HuH-7 (cell line): ENCODE data around the gene NMT2.

ENCODE experiments used
- DNase-seq: peaks from one replicate; pipeline ENCODE4 v3.0.0; 2011; ENCODE audit warnings: low spot score

NMT2 gene

GRCh38 chr10:15181576-15182156 lies 13.2 kb upstream of the NMT2 start:
- no peak for DNase-seq

DNA sequence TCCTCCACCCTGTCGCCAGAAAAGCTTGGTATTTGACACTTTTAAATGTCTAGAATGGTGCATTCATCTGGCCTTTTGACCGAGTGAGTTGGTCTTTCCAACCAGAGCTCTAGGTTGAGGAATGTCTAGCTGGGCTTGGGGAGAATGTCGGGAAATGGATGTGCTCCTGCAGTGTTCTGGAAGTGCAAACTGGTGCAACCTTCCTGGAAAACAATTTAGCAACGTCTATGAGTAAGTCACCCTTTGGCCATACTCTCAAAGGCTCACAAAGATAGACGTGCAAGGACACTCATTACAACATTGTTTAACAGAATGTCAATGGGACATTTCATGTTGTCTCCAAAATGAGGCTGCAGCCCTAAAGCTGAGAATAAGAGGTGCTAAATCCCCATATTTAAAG lies 12.2 kb upstream of the NMT2 start:
- DNase-seq: no peak

- no peak for DNase-seq
These were observed 7.8 kb upstream of the NMT2 start for GRCh38 chr10:15176269-15176668.

GRCh38 chr10:15175587-15175986 lies 7.1 kb upstream of the NMT2 start:
- DNase-seq: no peak

DNA sequence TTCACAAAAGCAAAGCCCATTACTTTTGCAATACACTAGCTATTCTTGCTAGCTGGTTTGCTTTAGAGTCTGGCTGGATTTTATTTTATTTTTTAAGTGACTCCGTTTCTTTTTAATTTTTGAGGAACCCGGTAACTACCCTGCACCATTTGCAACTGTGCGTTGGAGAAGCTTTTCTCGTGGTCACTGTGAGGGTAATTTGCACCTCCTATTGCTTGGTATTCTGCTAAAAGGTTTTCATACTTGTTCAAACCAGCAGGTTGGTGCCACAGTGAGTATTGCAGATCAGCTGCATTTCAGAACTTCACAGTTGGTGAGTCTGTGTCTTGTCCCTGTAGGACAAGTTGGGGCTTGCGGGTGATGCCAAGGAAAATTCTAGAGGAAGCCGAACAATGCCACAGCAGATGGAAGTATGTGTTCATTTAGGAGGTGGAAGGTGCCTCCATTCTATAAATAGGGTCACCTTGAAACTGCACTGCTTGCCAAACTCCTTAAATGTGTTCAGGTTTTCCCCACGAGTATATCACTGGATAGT lies 3.9 kb upstream of the NMT2 start:
- DNase-seq: no peak

- DNase-seq: no peak
These were observed 1.3 kb upstream of the NMT2 start for GRCh38 chr10:15169555-15170401.

- peak; percentile 95 for DNase-seq
These were observed 477 bp upstream of the NMT2 start for GRCh38 chr10:15168786-15169554.

DNA sequence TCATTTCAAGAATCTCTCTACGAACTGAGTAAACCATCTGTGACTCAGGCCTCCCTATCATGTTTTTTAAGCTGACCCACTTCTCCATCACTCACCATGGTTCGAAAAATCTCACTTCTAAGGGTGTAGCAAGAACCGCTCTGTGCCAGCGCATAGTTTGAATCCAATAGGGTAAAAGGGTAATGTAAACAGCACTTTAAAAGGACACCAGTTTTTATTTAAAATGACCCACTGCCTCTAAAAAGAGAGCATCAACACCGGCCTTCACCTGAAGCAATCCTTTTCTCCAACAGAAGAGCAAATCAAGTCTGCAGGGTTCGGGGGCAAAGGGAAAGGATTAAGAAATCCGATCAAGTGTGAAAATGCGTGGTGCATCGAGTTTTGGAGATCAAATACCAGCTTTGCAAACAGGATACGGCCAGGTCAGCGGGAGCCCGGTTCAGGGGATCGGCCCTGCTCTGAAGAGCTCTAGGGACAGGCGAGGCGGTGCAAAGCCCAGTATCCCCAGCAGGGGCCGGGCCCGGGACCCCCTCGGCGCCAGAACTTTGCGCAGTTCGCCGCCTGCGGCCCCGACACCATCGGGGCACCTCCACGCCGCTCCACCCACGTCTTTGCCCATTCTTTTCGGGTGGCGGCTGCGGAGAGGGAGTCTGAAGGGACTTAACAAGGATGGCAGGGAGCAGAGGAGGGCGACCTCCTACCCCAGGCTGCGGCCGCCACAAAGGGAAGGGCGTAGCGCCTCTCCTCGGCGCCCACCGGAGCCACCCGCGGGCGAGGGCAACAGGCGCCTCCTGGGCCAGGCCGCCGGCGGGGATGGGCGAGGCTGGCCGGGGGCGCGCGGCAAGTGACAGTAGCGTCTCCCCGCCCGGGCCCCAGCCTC lies 842 bp downstream of the NMT2 start:
- DNase-seq: peak; percentile 71

DNA sequence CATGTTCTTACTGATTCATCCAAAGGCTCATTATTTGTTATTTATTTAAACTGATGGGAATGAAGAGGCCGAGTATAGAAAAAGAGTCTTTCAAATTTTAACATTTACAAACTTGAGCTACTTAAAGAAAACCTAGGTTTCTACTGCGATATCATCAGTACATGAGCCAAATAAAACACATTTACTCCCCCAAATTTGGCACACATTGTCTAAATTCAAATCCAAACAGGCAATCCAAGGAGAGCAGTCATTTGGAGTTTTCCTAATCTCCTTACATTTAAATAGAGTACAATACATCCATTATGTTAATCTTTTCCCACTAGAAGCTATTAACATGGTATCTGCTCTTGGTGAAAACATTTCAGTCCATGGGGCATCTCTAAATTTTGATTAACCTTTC lies 2.2 kb downstream of the NMT2 start:
- no peak for DNase-seq

- no peak for DNase-seq
These were observed 5.2 kb downstream of the NMT2 start for GRCh38 chr10:15163253-15163828.

DNA sequence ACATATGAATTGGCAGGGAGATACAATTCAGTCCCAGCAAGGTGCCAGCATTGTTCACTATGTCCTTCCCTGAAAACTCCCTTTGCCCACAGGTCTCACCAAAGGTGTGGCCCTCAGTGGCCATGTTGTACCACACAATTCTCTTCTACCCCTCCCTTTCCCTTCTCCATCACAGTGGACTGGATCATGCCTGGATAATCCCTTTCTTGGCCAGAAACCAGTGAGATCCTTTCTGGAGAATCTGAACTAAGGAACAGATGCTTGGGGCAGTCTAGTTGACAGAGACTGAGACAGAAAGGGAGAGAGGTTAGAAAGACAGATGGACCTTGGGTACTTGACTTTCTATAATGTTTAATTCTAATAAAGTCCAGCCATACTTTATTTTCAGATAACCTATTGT lies 9.5 kb downstream of the NMT2 start:
- DNase-seq: no peak

DNA sequence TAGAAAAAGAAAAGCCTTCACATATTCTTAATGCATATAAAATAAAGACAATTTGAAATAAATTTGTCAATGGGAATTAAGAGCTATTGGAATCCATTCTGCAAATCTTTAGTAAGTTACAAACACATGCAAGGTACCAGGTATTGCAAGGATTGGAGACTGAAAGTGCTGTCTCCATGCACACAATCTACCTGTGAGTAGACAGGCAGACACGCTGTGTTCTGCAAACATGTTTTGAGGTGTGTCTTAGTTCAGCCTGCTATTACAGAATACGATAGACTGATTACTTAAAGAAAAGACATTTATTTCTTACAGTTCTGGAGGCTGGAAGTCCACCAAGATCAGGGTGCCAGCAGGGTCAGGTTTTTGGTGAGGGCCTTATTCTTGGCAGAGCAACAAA lies 10.0 kb downstream of the NMT2 start:
- no peak for DNase-seq

DNA sequence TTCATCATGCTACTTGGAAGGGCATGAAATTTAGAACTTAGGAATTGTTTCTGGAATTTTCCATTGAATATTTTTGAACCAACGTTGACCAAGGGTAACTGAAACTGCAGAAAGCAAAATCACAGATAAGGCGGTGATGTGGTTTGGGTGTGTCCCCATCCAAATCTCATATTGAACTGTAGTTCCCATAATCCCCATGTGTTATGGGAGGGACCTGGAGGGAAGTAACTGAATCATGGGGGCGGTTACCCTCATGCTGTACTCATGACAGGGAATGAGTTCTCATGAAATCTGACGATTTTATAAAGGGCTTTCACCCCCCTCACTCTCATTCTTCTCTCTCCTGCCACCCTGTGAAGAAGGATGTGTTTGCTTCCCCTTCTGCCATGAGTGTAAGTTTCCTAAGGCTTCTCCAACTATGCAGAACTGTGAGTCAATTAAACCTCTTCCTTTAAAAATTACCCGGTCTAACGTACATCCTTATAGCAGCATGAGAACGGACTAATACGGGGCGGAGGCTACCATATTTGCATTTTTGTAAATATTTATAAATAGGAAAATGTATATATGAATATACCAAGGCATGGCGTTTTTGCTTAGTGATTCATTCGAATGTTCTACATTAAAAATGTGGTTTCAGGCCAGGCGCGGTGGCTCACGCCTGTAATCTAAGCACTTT lies 12.4 kb downstream of the NMT2 start:
- DNase-seq: no peak

- DNase-seq: no peak
These were observed 15.9 kb downstream of the NMT2 start for GRCh38 chr10:15152556-15152955.

DNA sequence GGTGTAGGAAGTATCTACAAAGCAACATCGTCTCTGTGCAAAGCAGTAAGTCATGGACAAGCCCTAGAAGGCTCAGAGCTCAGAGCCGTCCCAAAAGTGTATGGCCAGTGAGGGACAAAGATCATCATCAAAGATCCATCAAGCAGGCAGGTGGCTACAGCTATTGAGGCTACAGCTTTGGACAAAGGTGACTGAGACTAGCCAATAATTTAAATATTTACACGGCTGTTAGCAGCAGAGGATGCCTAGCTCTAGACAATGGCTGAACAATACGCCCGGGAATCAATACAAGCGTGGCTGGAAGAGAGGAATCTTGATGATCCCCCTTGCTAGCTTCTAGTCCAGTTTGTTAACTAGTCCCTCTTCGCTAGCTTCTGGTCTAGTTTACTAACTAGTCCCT lies 17.9 kb downstream of the NMT2 start:
- DNase-seq: no peak

DNA sequence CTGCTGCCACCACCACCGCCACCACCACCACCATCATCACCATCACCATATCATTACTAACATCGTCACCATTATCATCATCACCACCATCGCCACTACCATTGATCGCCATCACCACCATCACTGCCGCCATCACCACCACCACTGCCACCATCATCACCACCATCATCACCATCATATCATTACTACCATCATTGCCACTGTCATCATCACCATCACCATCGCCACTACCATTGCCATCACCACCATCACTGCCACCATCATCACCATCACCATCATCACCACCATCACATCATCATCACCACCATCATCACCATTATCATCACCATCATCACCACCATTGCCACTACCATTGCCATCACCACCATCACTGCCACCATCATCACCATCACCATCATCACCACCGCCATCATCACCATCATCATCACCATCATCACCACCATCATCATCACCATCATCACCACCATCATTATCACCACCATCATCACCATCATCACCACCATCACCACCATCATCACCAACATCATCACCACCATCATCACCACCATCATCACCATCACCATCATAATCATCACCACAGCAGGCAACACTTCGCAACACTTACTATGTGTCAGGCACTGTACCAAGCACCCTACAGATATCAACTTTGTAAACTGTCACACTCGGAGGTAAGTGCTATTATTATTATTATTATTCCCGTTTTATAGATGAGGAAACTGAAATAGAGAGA lies 19.3 kb downstream of the NMT2 start:
- DNase-seq: no peak

DNA sequence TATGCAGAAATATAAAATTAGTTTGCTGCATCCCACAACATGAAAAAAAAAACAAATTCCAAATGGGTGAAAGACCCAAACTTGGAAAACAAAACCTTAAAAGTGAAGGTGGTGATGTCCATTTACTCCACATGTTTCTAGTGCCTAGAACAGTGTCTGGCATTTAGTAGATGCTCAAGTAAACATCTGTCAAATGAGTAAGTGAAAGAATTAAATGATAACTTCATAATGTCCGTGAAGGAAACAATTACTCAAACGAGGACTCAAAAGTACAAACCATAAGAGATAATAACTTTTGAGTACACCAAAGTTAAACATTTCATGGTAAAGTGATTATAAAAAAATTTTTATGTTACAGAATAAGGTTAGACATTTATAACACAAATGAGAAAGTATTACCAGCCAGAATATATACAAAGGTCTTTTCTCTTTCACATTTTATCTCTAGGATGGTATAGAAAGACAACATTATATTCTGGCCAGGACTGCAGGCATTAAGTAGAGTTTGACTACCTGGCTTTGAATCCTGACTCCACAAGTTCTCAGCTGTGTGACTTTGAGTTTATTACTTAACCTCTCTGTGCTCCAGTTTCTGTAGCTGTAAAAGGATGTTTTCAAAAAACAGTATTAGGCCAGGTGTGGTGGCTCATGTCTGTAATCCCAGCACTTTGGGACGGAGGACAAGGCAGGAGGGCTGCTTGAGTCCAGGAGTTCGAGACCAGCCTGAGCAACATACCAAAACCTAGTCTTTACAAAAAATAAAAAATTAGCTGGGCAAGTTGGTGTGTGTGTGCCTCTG lies 20.7 kb downstream of the NMT2 start:
- no peak for DNase-seq

- DNase-seq: no peak
These were observed 22.1 kb downstream of the NMT2 start for GRCh38 chr10:15146366-15146765.

DNA sequence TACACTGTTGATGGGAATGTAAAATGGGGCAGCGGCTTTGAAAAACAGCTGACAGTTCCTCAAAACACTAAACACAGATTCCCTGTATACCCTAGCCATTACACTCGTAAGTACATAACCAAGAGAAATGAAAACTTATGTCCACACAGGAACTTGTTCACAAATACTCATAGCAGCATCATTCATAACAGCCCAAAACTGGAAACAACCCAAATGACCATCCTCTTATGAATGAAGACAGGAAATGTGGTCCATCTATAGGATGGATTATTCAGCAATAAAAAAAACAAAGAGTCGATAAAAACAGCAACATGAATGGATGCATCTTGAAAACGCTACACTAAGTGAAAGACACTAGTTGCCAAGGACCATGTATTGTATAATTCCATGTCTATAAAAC lies 23.7 kb downstream of the NMT2 start:
- no peak for DNase-seq
